GM21367 (cell line): ENCODE data around the gene APOBEC4.

Experiments
- ATAC-seq: cut with Tn5 transposase; IDR thresholded peaks from one replicate; pipeline ENCODE4 v1.9.1; 2021; ENCODE audit not compliant: unreplicated experiment

Gene APOBEC4

DNA sequence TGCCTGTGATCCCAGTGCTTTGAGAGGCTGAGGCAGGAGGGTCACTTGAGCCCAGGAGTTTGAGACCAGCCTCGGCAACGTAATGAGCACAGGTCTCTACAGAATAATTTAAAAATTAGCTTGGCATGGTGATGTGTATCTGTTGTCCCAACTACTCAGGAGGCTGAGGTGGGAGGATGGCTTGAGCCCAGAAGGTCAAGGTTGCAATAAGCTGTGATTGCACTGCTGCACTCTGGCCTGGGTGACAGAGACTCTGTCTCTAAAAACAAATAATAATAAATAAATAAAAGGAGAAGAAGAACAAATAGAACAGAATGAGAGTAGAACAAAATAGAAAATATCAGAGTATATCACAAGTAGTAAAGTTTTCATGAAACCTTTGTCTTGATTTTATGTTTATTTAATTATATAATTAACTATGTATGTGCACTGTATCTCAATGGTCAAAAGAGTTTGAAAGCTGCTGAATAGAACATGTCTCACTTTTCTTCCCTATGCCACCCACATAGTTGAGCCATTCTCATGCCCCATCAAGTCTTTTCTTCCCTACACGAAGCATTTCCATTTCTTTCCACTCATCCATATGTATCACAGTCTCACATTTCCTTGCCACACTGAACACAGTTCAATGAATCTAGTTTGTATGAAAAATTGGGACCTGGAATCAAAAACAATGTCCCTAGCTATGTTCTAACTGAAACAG, 22.9 kb upstream of the APOBEC4 start:
- ATAC-seq, result no peak

DNA sequence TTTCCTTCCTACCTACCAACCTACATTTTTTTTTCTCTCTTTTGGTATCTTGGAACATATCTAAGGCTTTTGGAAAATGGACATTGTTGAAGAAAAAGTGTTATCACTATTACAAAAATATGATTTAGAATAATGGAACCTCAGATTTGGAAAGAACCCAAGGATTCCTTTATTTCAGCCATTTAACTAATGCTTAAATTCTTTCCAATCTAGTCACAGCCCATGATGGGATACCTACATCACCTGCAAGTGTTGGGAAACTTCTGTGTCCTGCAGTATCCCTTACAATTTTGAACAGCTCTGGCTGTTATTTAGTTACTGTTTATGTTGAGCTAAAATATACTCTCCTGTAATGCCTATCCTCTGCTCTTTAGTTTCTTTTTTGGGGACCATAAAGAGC, 22.3 kb upstream of the APOBEC4 start:
- no peak for ATAC-seq

DNA sequence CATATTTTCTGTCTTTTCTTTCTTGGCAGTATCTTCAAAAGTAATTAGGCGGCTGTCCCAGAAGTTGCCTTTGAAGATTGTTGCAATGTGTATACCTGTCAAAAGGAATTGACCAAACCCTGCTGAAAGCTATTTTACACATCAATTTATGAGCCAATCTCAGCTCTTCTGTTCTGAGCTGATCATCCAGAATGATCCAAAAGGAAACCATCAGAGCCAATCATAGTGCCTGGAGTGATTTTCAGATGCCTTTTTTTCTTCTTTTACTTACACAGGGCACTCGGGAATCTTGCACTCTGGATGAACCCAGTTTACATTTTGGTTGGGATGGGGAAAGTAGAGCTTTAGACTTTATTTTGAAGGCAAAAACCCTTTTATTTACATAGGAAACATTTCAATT, 21.8 kb upstream of the APOBEC4 start:
- no peak for ATAC-seq

DNA sequence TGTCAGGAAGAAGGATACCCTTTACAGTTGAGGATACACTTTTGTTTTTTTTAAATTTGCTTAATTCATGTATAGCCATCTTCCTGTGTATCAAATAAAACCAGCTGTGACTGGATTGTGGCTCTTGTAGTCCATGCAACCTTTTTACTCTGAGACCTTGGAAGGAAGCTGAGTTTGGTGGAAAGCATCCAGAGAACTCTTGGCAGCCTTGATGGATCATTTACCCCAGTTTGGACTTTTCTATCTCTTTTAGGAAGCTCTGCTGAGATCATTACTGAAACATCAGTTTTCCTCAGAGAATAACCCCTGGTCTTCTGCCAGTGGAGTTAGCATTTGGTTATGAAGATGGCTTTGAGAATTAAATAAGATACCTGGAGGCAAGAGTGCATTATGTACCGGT, 21.2 kb upstream of the APOBEC4 start:
- ATAC-seq, result no peak

DNA sequence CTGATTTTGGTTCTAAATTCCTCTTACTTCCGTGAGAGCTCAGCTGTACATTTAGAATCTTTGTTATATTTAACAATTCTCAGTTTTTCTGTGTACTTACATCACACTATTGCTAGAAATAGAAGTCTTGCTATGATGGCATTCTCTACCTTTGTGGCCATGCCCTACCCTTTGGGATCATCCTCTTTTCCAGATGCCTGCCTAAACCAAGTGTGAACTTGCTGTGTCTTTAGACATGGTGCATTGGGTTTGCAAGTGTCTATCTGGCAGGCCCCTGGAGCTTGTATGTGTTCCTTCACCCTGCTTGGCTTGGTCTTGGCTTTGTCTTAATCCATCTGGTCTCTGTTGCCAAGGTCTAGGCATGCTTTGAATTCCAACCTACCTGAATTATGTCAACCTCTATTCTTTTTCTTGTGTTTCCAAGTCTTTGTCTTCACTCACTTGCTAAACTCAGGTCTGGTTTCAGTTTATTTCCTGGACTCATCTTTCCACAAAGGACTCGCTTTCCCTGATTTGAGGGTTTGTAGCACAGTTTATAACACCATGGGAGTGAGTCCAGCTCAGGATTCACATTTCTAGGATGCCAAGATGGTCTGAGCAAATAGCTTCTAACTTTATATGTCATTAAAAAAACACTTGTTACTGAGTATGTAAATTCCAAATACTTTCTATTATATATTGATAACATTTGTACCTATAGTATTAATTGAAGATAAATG, 20.6 kb upstream of the APOBEC4 start:
- no peak for ATAC-seq

DNA sequence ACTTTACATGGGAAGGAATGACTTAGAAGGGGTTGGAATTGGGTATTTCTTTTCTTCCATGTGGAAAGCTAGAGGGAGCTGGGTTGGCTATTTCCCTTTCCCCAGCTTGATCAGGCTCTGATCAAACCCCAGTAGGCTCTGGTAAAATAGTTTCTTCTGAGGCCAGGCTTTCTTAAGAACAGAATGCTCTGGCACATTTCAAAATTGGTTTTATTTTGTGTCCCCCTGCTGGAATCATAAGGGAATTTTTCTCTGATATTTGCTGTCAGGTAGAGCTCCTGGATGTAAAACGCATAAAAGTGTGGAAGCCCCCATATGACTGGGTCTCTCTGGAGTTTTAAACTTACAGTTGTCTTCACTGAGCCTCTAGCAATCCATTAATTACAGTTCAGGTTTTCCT, 17.1 kb upstream of the APOBEC4 start:
- ATAC-seq, result no peak

DNA sequence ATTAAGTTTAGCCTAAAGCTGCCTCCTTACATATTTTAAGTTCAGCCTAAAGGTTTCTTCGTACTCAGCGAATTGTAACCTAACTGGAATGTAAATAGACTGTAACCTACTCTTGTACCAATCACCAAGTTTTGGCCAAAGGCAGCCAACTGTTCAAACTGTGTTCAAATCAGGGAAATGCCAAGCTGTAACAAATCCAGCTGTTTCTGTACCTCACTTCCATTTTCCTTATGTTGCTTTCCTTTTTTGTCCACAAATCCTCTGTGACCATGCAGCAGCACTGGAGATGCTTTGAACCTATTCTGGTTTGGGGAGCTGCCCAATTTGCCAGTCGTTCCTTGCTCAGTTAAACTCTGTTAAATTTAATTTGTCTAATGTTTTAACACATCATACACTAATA, 3.2 kb upstream of the APOBEC4 start:
- ATAC-seq, result no peak

DNA sequence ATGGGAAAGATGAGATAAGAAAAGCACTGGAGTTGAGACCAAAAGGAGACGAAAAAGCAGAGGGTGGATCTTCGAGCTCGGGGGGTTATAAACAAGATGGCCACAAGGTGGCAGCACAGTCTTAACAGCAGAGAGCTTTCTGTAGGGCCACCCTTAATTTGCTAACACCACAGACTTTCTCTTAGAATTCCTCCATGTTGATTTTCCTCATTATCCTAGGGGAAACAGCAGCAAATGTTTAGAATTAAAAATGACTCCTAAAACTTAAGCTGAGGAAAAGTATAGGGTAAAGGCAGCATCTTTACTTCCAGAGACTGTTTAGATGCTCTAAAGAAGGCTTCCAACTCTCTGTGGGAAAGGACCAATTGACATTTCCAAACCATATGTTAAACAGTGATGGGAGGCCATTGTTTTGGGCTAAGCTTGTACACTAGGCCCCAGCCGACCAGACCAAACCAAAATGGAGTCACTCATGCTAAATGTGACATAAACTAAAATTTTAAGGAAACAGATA, 2.5 kb upstream of the APOBEC4 start:
- ATAC-seq, result no peak

DNA sequence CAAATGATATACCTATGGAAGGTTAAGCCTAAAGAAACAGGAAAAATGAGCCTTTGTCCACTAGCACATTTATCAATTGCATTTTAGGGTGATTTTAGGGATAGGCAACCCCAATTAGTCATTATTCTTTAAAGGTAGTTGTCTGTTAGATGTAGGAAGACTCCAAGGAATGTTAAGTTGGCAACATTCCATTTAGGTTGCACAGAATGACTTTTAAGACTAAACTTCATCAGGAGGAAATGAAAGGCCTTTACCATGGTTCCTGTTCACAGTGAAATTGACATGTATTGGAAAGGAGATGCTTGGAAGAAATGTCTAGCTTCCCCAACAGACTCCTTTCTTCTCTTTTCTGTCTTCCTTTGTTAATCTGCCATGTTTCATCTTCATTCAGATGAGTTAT, 1.6 kb upstream of the APOBEC4 start:
- no peak for ATAC-seq

DNA sequence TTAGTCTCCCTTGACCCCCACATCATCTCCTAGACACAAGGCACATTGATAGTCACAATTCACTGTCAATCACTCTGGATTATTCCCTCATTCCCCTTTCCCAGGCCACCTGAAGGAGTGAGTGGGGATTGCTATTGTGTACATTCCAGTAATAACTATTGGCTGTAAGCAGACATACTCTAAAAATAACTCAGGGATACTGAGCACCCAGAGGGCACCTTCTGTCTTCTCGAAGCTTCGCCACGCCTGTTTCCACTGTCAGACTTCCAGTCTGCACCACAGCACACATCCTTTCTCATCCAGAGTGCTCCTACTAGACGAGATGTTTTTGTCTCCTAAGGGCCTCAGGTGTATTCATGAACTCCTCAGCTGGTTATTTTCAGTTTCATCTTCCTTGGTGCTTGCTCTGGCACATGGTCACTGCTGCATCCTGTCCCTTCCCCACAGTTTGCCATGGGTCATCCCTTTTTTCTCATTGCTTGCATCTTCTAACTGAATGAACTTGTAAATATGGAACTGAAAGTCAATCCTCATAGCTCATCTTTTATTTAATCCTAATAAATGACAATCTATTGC, 848 bp upstream of the APOBEC4 start:
- no peak for ATAC-seq

DNA sequence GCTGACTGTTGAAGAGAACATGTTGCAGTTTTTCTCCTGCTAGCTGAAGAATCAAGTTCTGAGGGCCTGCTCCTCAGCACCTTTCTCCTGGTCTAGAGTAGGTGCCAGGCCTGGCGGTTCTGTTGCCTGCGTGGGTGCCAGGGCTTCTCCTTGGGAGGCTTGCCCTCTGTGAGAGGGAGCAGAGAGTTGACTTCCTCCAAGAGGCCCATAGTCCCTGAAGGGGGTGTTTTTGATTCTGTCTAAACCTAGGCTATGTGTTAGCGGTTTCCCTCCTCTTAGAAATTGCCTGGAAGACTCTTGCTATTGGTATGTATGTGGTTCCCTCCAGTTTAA, 312 bp upstream of the APOBEC4 start:
- no peak for ATAC-seq

DNA sequence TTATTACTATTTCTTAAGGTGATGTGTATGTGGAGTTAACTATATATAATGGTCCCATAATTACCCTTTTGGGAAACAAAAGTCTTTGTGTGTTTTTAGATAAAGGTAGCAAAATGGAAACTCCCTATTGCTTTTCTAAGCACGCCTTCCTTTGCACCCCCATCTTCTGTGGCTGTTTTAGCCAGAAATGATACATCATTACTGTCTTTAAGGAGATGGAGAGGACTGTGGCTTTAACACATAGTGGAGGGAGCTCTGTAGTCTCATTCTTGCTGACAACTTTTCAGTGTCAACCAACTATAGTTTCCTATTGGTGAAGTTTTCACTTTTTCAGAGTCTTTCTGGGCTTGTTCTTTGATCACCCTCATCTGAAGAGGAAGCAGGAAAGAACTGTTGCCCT, 1.0 kb downstream of the APOBEC4 start:
- ATAC-seq, result no peak

DNA sequence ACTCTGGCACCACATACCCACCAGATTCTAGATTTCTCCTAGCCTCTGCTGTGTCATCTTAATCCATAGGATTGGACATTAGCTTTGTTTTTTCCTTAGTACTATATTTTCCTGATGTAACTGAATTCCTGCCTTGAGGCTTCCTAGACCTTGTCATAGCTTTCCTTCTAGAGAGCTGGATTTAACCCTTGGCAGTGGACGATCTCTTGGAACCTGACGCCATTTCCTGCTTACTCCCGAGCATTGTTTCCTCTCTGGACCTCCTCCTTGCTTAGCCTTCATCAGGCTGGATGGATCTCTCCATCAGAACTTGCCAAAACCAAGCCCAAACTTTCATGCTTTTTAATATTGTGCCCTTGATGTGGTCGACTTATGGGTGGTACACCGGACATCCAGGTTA, 1.5 kb downstream of the APOBEC4 start:
- ATAC-seq, result no peak

DNA sequence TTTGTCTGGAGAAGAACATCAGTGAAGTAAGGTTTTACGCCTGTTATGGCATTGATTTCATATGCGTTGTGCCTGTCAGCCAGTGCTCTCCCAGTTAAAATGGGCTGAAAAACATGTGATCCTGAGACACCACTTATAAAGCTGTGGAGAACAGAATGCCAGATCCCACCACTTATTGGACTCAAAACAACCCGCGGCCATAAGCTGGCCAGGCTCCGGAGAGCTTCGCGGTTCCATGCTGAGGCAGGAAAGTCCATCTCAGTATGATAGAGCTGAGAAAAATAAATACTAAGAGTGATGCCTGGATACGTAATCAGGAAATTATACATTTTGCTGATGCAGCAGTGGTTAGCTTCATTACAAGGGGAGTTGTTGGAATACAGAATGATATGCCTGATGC, 5.1 kb downstream of the APOBEC4 start:
- ATAC-seq, result no peak

DNA sequence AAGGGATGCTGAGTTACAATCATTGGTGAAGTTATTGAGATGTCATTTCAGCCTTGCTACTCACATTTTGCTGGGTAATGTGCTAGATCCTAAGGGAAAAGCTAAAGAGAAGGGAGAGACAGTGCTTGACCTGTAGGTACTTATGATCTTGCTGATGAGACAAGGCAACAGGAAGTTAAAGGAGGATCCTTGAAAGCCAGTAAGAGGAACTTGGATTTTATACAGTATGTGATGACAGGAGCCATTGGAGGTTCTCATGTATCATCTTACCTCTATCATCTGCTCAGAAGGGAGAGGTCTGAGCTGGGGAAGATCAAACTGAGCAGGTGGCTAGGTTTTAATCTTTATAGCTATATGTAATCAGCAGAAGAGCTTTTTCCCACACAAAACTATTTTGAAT, 6.3 kb downstream of the APOBEC4 start:
- no peak for ATAC-seq

DNA sequence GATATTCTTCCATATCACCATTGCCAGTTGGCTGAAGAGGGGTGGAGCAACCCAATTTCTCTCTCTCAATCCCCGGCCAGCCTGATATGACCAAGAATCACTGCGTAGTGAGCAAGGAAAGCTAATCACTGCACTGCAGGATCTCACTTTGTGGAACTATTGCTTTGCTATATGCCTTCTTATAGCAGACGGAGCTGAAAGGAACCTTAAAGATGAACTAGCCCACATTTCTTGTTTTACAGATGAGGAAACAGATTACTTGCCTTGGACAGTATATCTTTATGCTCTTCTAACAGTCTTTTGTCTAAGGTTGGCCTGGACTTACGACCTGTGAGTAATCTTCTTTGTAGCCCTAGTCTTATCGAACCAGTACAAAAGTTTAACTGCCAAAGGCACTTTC, 7.6 kb downstream of the APOBEC4 start:
- no peak for ATAC-seq

DNA sequence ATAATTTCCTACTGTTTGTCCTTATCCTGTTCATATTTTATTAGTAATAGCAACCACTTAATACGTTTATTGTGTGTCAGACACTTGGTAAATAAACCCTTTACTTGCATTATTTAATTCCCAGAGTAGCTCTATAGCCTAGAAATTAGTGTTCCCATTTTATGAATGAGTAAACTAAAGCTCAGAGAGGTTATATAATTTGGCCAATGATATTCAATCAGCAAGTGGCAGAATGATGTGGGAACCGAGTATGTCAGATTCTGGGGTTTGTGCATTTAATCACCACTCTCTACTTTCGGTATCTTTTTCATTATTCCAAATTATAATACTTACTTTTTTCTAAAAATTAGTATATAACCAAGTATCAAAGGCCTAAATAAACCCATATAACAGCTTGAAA, 10.9 kb downstream of the APOBEC4 start:
- ATAC-seq, result no peak

DNA sequence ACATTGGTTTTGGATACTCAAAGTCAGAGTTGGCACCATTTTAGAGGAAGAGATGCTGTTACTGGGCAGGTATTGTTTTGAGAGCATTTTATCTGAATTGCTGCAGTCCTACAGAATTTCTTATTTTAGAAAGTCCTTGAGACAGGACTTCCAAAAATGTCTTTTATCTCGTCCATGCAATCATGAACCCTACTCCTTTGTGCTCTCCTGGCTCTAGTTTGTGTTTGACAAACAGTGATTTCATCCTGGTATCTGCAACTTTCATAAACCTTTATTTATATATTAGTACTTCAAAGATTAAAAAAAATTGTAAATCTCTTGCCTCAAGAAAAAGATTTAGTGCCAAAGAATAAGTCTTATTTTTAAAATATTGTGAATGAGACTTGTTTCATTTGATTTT, 12.9 kb downstream of the APOBEC4 start:
- ATAC-seq, result no peak

DNA sequence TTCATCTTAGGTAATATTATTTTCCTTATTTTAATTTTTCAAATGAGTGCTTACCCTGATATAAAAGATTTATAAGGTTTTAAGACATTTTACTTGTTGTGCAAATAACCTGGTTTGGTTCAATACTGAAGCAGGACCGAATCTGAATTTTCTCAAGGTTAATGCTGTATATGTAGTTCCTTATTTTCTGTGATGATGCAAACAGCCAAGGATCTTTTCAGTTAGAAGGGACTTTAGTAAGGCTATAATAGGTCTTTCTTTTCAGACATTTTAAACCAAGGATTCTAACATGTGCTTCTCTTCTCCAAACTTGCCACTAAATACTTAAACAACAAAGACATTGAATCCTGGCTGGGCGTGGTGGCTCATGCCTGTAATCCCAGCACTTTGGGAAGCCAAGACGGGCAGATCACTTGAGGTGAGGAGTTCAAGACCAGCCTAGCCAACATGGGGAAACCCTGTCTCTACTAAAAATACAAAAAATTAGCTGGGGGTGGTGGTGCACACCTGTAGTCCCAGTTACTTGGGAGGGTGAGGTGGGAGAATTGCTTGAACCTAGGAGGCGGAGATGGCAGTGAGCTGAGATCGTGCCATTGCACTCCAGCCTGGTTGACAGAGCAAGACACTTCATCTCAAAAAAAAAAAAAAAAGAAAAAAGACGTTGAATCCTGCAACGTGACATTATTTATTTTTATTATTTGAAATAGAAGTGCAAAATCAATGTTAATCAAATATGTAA, 14.3 kb downstream of the APOBEC4 start:
- no peak for ATAC-seq

DNA sequence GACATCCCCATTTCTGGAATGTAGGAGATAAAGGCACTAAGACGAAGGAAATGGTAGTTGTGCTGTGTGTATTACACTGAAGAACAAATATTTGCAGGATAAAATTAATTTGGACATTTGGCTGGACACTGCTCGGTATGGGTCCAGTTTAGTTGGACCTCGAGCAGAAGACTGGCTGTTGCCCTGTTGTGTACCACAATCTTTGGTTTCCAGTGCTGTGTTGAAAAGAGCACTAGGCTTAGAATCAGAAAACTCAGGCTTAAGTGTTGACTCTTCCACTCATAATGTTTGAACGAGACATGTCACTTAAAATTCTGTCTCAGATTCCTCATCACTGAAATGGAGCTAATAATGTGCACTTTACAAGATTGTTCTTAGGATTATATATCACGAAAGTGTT, 16.3 kb downstream of the APOBEC4 start:
- no peak for ATAC-seq

DNA sequence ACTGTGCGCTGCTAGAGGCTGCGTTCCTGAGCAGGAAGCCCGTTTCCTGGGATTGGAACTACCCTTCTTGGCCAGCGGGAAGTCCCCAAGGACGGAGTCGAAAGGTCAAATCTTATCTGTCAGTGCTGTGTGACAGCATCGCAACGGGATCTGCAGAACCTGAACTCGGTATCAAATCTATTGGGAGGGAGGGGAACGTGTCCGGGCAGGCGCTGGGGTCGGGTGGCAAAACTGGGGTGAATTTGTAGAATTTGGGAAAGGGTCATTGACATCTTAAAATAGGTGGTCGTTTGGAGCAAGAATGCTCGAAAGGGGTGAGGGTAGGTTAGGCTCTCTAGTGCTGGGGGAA, 16.8 kb downstream of the APOBEC4 start:
- no peak for ATAC-seq
